ENCODE data around the gene DCC. TPM values are rescaled to one million over a fixed set of nuclear protein-coding genes. Genes with fewer than 3 reads are reported as not detected.

Gene DCC
- total and polyA plus RNA-seq, 9 donors = under 0.01 to 0.77 (median 0.30) TPM; not detected in 3

DNA sequence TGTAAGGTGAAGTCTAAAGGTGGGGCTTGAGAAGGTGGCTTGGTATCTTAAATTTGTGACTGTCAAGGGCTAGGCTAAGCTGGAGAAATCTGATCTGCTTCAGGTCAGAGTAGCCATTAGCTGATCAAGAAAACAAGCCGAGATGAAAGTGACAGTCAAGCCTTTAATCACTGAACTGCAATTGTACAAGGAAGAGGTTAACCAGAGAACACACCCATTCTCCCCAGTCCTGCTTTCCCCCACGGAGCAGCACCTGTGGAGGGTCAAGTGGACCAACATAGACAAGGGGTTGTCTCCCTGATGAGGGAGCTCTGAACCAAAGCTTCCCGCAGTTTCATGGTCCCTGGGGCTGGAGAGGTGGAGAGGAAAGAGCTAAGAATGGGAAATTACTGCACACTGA, 901.2 kb downstream of the DCC start:
- Histone ChIP-seq H3K4me1 (ENCODE audit: insufficient read depth) (no peaks in the 10 kb centered on the region), H3K9me3 (no peaks in the 10 kb centered on the region), H3K4me3 (no peak overlapping the region), H3K27me3 (no peaks in the 10 kb centered on the region), H3K27ac (no peak overlapping the region), H3K36me3 (no peaks in the 10 kb centered on the region)
- intact Hi-C loops (cut with DNase I) = loop anchor here in 1 of 4 donors (10.0 kb wide), 1 partner anchor 564 kb away; no protein-coding TSS in a partner anchor
- no peak for DNase-seq
- TF ChIP-seq POLR2A (IDR thresholded peaks at IDR 0.05) (no peak), EP300 (IDR thresholded peaks at IDR 0.05) (no peak)
- TF ChIP-seq, protein P1, sequence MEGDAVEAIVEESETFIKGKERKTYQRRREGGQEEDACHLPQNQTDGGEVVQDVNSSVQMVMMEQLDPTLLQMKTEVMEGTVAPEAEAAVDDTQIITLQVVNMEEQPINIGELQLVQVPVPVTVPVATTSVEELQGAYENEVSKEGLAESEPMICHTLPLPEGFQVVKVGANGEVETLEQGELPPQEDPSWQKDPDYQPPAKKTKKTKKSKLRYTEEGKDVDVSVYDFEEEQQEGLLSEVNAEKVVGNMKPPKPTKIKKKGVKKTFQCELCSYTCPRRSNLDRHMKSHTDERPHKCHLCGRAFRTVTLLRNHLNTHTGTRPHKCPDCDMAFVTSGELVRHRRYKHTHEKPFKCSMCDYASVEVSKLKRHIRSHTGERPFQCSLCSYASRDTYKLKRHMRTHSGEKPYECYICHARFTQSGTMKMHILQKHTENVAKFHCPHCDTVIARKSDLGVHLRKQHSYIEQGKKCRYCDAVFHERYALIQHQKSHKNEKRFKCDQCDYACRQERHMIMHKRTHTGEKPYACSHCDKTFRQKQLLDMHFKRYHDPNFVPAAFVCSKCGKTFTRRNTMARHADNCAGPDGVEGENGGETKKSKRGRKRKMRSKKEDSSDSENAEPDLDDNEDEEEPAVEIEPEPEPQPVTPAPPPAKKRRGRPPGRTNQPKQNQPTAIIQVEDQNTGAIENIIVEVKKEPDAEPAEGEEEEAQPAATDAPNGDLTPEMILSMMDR (IDR thresholded peaks at IDR 0.05) = no peak
- WGBS, 3 donors = 52 to 57% (median 57%) methylated on average over 3 of the region's 3 CpGs

DNA sequence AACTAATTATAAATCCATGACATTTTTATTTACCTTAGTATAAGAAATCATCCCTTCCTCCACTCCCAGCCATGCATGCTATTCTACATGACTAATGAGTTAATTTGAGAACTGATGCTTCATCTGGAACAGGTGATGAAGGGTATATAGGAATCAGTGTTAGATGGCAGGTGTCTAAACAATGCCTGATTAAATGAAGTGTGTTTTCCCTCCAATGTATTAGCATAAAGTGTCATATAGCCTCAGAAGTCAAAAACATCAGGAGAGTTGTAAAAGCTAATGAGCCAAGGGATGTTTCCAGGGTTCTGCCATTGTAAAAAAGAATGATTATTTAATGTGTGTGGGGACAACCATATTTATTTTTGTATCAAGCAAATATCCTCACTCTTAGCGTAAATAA, 913.8 kb downstream of the DCC start:
- Histone ChIP-seq H3K27ac (no peak overlapping the region), H3K27me3 (no peaks in the 10 kb centered on the region), H3K4me1 (ENCODE audit: insufficient read depth) (no peaks in the 10 kb centered on the region), H3K36me3 (no peaks in the 10 kb centered on the region), H3K9me3 (no peaks in the 10 kb centered on the region), H3K4me3 (no peak overlapping the region)
- no peak for TF ChIP-seq POLR2A (IDR thresholded peaks at IDR 0.05)
- TF ChIP-seq EP300 (IDR thresholded peaks at IDR 0.05) = no peak
- TF ChIP-seq, protein P1 (IDR thresholded peaks at IDR 0.05) = no peak
- DNase-seq = no peak
- intact Hi-C loops (cut with DNase I) = no loop called here
- 62 to 70% (median 64%) methylated on average over 1 of the region's 1 CpG for WGBS, 3 donors

GRCh38 chr18:53254265-53254664, 914.3 kb downstream of the DCC start:
- DNase-seq = no peak
- intact Hi-C loops (cut with DNase I) = no loop called here
- 76 to 88% (median 84%) methylated on average over 1 of the region's 1 CpG for WGBS, 3 donors

DNA sequence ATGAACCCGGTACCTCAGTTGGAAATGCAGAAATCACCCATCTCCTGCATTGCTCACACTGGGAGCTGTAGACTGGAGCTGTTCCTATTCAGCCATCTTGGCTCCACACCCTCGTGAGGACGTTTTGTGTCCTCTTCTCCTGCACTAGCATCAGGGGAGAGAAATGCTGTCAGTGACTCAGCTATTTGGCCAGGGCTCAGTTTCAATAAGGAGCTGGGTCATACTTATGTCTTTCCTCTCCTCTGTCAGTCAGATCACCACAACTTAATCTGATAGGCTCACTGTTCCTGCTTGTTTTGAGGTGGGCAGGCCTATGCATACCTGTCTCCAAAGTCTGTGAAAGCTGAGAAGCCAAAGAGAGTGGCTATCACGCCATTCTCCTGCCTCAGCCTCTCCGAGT, 921.2 kb downstream of the DCC start:
- Histone ChIP-seq H3K36me3 (no peaks in the 10 kb centered on the region), H3K27ac (no peak overlapping the region), H3K4me3 (no peak overlapping the region), H3K4me1 (ENCODE audit: insufficient read depth) (no peaks in the 10 kb centered on the region), H3K9me3 (peaks cover 0 to 3% of the 10 kb centered on the region in 2 donors), H3K27me3 (no peaks in the 10 kb centered on the region)
- 69 to 88% (median 70%) methylated on average over 5 of the region's 5 CpGs for WGBS, 3 donors
- TF ChIP-seq EP300 (IDR thresholded peaks at IDR 0.05) (no peak), POLR2A (IDR thresholded peaks at IDR 0.05) (no peak)
- TF ChIP-seq, protein P1 (IDR thresholded peaks at IDR 0.05) = no peak
- intact Hi-C loops (cut with DNase I) = no loop called here
- no peak for DNase-seq

More at GRCh38 chr18:53254265-53254664, 914.3 kb downstream of the DCC start:
- Histone ChIP-seq H3K27me3 (no peaks in the 10 kb centered on the region), H3K36me3 (no peaks in the 10 kb centered on the region), H3K4me1 (ENCODE audit: insufficient read depth) (no peaks in the 10 kb centered on the region), H3K27ac (no peak overlapping the region), H3K9me3 (no peaks in the 10 kb centered on the region), H3K4me3 (no peak overlapping the region)
- TF ChIP-seq, protein P1 (IDR thresholded peaks at IDR 0.05) = no peak
- no peak for TF ChIP-seq POLR2A (IDR thresholded peaks at IDR 0.05)
- TF ChIP-seq EP300 (IDR thresholded peaks at IDR 0.05) = no peak
